H9 (cell line): Measurements from ENCODE around the gene FHIT. TPM values are rescaled to one million over a fixed set of nuclear protein-coding genes. Genes with fewer than 3 reads are reported as not detected.

ENCODE experiments used
- DNase-seq: peaks from one replicate; pipeline ENCODE4 v3.0.0-alpha.2; 2017
- H2AFZ ChIP-seq: one replicate; pipeline ENCODE4 v1.6.1; 2013; ENCODE audit warnings: mild to moderate bottlenecking, low read length, control low read depth, moderate library complexity
- H2AK5ac ChIP-seq: 2 replicates; pipeline ENCODE4 v1.6.1; 2013; ENCODE audit warnings: low read length, control low read depth, mixed read lengths; ENCODE audit not compliant: insufficient read length
- H2BK120ac ChIP-seq: one replicate; pipeline ENCODE4 v1.6.1; 2013; ENCODE audit warnings: low read depth, mild to moderate bottlenecking, low read length, control low read depth, inconsistent platforms; ENCODE audit not compliant: poor library complexity, severe bottlenecking
- H2BK12ac ChIP-seq: 2 replicates; pipeline ENCODE4 v1.6.1; 2013; ENCODE audit warnings: low read length, control low read depth, mixed read lengths, low read depth; ENCODE audit not compliant: insufficient read length
- H2BK15ac ChIP-seq: 2 replicates; pipeline ENCODE4 v1.6.1; 2013; ENCODE audit warnings: low read depth, low read length, control low read depth
- H2BK20ac ChIP-seq: one replicate; pipeline ENCODE4 v1.6.1; 2013; ENCODE audit warnings: low read depth, mild to moderate bottlenecking, low read length, control low read depth, inconsistent platforms; ENCODE audit not compliant: poor library complexity, severe bottlenecking
- H2BK5ac ChIP-seq: 2 replicates; pipeline ENCODE4 v1.6.1; 2013; ENCODE audit warnings: low read length, control low read depth, mixed read lengths; ENCODE audit not compliant: insufficient read length
- H3K14ac ChIP-seq: 2 replicates; pipeline ENCODE4 v1.6.1; 2013; ENCODE audit warnings: low read length, control low read depth; ENCODE audit not compliant: insufficient read depth
- H3K18ac ChIP-seq: 2 replicates; pipeline ENCODE4 v1.6.1; 2013; ENCODE audit warnings: low read depth, mild to moderate bottlenecking, mixed read lengths, low read length, control low read depth; ENCODE audit not compliant: insufficient read length
- H3K23ac ChIP-seq: 2 replicates; pipeline ENCODE4 v1.6.1; 2013; ENCODE audit warnings: low read length, control low read depth, mixed read lengths, low read depth; ENCODE audit not compliant: insufficient read length
- H3K23me2 ChIP-seq: 2 replicates; pipeline ENCODE4 v1.6.1; 2013; ENCODE audit warnings: low read depth, mild to moderate bottlenecking, mixed read lengths, low read length, control low read depth; ENCODE audit not compliant: insufficient read length, poor library complexity, severe bottlenecking
- H3K27ac ChIP-seq: 2 replicates; pipeline ENCODE4 v1.5.1; 2013; ENCODE audit warnings: low read length, control low read depth, mixed read lengths, low read depth; ENCODE audit not compliant: insufficient read length
- H3K27me3 ChIP-seq: 2 replicates; pipeline ENCODE4 v1.6.1; 2013; ENCODE audit warnings: low read length, control low read depth, inconsistent platforms; ENCODE audit not compliant: insufficient read depth
- H3K4ac ChIP-seq: 2 replicates; pipeline ENCODE4 v1.6.1; 2013; ENCODE audit warnings: low read depth, mild to moderate bottlenecking, control low read depth, inconsistent platforms, low read length, moderate library complexity
- H3K4me1 ChIP-seq: 2 replicates; pipeline ENCODE4 v1.6.1; 2013; ENCODE audit warnings: low read length, control low read depth, inconsistent platforms; ENCODE audit not compliant: insufficient read depth
- H3K4me2 ChIP-seq: 2 replicates; pipeline ENCODE4 v1.6.1; 2013; ENCODE audit warnings: low read length, control low read depth, mixed read lengths; ENCODE audit not compliant: insufficient read length, insufficient read depth
- H3K56ac ChIP-seq: 2 replicates; pipeline ENCODE4 v1.6.1; 2013; ENCODE audit warnings: low read depth, mild to moderate bottlenecking, mixed read lengths, low read length, control low read depth; ENCODE audit not compliant: insufficient read length
- H3K79me1 ChIP-seq: 2 replicates; pipeline ENCODE4 v1.6.1; 2013; ENCODE audit warnings: low read depth, mild to moderate bottlenecking, moderate library complexity, low read length, control low read depth, inconsistent platforms; ENCODE audit not compliant: insufficient read depth, poor library complexity, severe bottlenecking
- H3K79me2 ChIP-seq: 2 replicates; pipeline ENCODE4 v1.6.1; 2013; ENCODE audit warnings: low read length, control low read depth, inconsistent platforms; ENCODE audit not compliant: insufficient read depth
- H3K9ac ChIP-seq: 2 replicates; pipeline ENCODE4 v1.6.1; 2013; ENCODE audit warnings: low read length, control low read depth, mixed read lengths; ENCODE audit not compliant: insufficient read length; ENCODE audit errors: extremely low read depth
- H3K9me3 ChIP-seq: one replicate; pipeline ENCODE4 v1.6.1; 2013; ENCODE audit warnings: low read depth, low read length, inconsistent platforms; ENCODE audit not compliant: control insufficient read depth
- H3T11ph ChIP-seq: one replicate; pipeline ENCODE4 v1.6.1; 2013; ENCODE audit warnings: mild to moderate bottlenecking, low read length, control low read depth, inconsistent platforms
- H4K20me1 ChIP-seq: one replicate; pipeline ENCODE4 v1.6.1; 2013; ENCODE audit not compliant: control insufficient read depth, insufficient read length, insufficient read depth
- H4K5ac ChIP-seq: 2 replicates; pipeline ENCODE4 v1.6.1; 2013; ENCODE audit warnings: low read depth, mild to moderate bottlenecking, mixed read lengths, low read length, control low read depth; ENCODE audit not compliant: insufficient read length
- H4K8ac ChIP-seq: replicated peaks from 2 replicates; pipeline ENCODE4 v1.6.1; 2013; ENCODE audit warnings: low read length, control low read depth, mixed read lengths, low read depth; ENCODE audit not compliant: insufficient read length
- H4K91ac ChIP-seq: 2 replicates; pipeline ENCODE4 v1.6.1; 2013; ENCODE audit warnings: low read depth, mild to moderate bottlenecking, moderate library complexity, mixed read lengths, low read length, control low read depth; ENCODE audit not compliant: insufficient read length
- H3K27ac Mint-ChIP-seq, 3 experiments: 2 replicates in 2 of 3; 3 replicates in 1 of 3; pipeline ENCODE4 v1.8.0; 2020 to 2021; ENCODE audit warnings: mixed read lengths in 3 of 3, mild to moderate bottlenecking in 1 of 3, moderate library complexity in 1 of 3
- H3K27me3 Mint-ChIP-seq: 2 replicates; pipeline ENCODE4 v1.8.0; 2021; ENCODE audit warnings: low read depth, mild to moderate bottlenecking, moderate library complexity, mixed read lengths
- H3K36me3 Mint-ChIP-seq, 3 experiments: 2 replicates in 2 of 3; 3 replicates in 1 of 3; pipeline ENCODE4 v1.8.0; 2020 to 2021; ENCODE audit warnings: low read depth in 3 of 3, mixed read lengths in 3 of 3; ENCODE audit not compliant: insufficient read depth in 1 of 3
- H3K4me1 Mint-ChIP-seq, 2 experiments: 2 replicates each; pipeline ENCODE4 v1.8.0; 2020; ENCODE audit warnings: mixed read lengths in 2 of 2
- H3K4me3 Mint-ChIP-seq, 2 experiments: 2 replicates in 1 of 2; 3 replicates in 1 of 2; pipeline ENCODE4 v1.8.0; 2020 to 2021; ENCODE audit warnings: mild to moderate bottlenecking in 2 of 2, mixed read lengths in 2 of 2, moderate library complexity in 1 of 2
- H3K9me3 Mint-ChIP-seq, 2 experiments: 2 replicates in 1 of 2; 3 replicates in 1 of 2; pipeline ENCODE4 v1.8.0; 2020; ENCODE audit warnings: mild to moderate bottlenecking in 2 of 2, mixed read lengths in 2 of 2, moderate library complexity in 1 of 2
- WGBS: extraction: QIAGEN DNeasy Blood & Tissue Kit; methylation state at CpG from one replicate; pipeline ENCODE4 v1.1.7; 2013; ENCODE audit warnings: missing lambda C conversion rate, low lambda C conversion rate, mixed read lengths; ENCODE audit not compliant: insufficient read length; ENCODE audit errors: extremely low coverage; 5-methylcytosine and 5-hydroxymethylcytosine counted together
- total RNA-seq: library from RNA; stranded (reverse); gene quantifications from 2 replicates; pipeline ENCODE4 v1.2.1, GENCODE V29; 2021
- TF ChIP-seq, protein P1 (sequence below): fragments of 200-600 bp; sonication (generic); conservative IDR thresholded peaks from 3 replicates; pipeline ENCODE4 v1.8.0; 2021; ENCODE audit warnings: antibody characterized with exemption, mild to moderate bottlenecking

The FHIT gene
- total RNA-seq, 1 experiment from 2014 or later = 3.0 TPM

GRCh38 chr3:60956729-60957128, 294.5 kb downstream of the FHIT start:
- Histone ChIP-seq H3K14ac (no peak overlapping the region), H3K27me3 (no peaks in the 10 kb centered on the region), H4K91ac (no peak overlapping the region), H2BK120ac (no peak overlapping the region), H3K4me1 (no peaks in the 10 kb centered on the region), H2AFZ (no peak overlapping the region), H4K20me1 (no peaks in the 10 kb centered on the region), H2BK20ac (no peak overlapping the region), H4K5ac (no peak overlapping the region), H3K23me2 (no peaks in the 10 kb centered on the region), H2BK12ac (no peak overlapping the region), H3K56ac (no peak overlapping the region), H2BK15ac (no peak overlapping the region), H3K4ac (no peak overlapping the region), H3T11ph (no peak overlapping the region), H3K9ac (no peak overlapping the region), H2AK5ac (no peak overlapping the region), H3K79me2 (no peaks in the 10 kb centered on the region), H3K79me1 (no peaks in the 10 kb centered on the region), H3K27ac (no peak overlapping the region), H3K4me2 (no peak overlapping the region), H3K18ac (no peak overlapping the region), H3K9me3 (no peaks in the 10 kb centered on the region), H2BK5ac (no peak overlapping the region), H4K8ac (no peak overlapping the region), H3K23ac (no peak overlapping the region)
- TF ChIP-seq, protein P1, sequence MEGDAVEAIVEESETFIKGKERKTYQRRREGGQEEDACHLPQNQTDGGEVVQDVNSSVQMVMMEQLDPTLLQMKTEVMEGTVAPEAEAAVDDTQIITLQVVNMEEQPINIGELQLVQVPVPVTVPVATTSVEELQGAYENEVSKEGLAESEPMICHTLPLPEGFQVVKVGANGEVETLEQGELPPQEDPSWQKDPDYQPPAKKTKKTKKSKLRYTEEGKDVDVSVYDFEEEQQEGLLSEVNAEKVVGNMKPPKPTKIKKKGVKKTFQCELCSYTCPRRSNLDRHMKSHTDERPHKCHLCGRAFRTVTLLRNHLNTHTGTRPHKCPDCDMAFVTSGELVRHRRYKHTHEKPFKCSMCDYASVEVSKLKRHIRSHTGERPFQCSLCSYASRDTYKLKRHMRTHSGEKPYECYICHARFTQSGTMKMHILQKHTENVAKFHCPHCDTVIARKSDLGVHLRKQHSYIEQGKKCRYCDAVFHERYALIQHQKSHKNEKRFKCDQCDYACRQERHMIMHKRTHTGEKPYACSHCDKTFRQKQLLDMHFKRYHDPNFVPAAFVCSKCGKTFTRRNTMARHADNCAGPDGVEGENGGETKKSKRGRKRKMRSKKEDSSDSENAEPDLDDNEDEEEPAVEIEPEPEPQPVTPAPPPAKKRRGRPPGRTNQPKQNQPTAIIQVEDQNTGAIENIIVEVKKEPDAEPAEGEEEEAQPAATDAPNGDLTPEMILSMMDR = no peak
- Mint-ChIP-seq H3K27me3 (no peaks in the 10 kb centered on the region), H3K4me3 (no peak overlapping the region), H3K36me3 (peaks cover 7 to 16% (median 9%) of the 10 kb centered on the region in 3 experiments; a peak in 6 of 7 replicates), H3K4me1 (peaks cover 8 to 12% of the 10 kb centered on the region in 2 experiments), H3K9me3 (peaks cover 11 to 14% of the 10 kb centered on the region in 2 experiments; a peak in 4 of 5 replicates), H3K27ac (no peak overlapping the region)
- no CpG with 5 or more reads among the region's 4 CpGs for WGBS
- no peak for DNase-seq
